ENCODE measurements around the gene INTS11.
A peak's percentile ranks its signal among the peaks of the same experiment; 100 is the strongest.

DNA sequence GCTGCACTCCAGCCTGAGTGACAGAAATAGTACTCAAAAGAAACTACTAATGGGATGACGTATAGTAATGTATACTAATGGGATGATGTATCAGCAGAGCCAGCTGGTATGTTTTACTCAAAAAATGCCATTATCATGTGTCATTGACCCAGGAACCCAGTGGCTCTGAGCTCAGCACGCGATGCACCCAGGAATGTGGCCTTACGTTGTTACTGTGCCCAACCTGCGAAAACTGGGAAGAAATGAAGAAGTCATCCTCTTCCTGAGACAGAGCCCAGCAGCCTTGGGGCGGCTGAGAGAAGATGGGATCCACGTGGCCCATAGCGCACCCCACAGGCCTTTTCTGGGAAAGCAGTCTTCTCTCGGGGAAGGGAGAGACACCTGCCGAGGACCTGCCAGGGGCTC, 59.6 kb downstream of the INTS11 start:
- TF ChIP-seq EZH2 (IDR thresholded peaks at IDR 0.05; ENCODE audit: low read depth, low read length, severe bottlenecking) (no peak), TEAD4 (IDR thresholded peaks at IDR 0.05; ENCODE audit: low read depth, low read length) (no peak), RAD21 (IDR thresholded peaks at IDR 0.05 in 1 of 2, conservative IDR thresholded peaks at IDR 0.05 in 1 of 2; ENCODE audit: low read depth in 2 of 2, low read length in 2 of 2) (peak; percentile 70 to 72)
- TF ChIP-seq, protein P1, sequence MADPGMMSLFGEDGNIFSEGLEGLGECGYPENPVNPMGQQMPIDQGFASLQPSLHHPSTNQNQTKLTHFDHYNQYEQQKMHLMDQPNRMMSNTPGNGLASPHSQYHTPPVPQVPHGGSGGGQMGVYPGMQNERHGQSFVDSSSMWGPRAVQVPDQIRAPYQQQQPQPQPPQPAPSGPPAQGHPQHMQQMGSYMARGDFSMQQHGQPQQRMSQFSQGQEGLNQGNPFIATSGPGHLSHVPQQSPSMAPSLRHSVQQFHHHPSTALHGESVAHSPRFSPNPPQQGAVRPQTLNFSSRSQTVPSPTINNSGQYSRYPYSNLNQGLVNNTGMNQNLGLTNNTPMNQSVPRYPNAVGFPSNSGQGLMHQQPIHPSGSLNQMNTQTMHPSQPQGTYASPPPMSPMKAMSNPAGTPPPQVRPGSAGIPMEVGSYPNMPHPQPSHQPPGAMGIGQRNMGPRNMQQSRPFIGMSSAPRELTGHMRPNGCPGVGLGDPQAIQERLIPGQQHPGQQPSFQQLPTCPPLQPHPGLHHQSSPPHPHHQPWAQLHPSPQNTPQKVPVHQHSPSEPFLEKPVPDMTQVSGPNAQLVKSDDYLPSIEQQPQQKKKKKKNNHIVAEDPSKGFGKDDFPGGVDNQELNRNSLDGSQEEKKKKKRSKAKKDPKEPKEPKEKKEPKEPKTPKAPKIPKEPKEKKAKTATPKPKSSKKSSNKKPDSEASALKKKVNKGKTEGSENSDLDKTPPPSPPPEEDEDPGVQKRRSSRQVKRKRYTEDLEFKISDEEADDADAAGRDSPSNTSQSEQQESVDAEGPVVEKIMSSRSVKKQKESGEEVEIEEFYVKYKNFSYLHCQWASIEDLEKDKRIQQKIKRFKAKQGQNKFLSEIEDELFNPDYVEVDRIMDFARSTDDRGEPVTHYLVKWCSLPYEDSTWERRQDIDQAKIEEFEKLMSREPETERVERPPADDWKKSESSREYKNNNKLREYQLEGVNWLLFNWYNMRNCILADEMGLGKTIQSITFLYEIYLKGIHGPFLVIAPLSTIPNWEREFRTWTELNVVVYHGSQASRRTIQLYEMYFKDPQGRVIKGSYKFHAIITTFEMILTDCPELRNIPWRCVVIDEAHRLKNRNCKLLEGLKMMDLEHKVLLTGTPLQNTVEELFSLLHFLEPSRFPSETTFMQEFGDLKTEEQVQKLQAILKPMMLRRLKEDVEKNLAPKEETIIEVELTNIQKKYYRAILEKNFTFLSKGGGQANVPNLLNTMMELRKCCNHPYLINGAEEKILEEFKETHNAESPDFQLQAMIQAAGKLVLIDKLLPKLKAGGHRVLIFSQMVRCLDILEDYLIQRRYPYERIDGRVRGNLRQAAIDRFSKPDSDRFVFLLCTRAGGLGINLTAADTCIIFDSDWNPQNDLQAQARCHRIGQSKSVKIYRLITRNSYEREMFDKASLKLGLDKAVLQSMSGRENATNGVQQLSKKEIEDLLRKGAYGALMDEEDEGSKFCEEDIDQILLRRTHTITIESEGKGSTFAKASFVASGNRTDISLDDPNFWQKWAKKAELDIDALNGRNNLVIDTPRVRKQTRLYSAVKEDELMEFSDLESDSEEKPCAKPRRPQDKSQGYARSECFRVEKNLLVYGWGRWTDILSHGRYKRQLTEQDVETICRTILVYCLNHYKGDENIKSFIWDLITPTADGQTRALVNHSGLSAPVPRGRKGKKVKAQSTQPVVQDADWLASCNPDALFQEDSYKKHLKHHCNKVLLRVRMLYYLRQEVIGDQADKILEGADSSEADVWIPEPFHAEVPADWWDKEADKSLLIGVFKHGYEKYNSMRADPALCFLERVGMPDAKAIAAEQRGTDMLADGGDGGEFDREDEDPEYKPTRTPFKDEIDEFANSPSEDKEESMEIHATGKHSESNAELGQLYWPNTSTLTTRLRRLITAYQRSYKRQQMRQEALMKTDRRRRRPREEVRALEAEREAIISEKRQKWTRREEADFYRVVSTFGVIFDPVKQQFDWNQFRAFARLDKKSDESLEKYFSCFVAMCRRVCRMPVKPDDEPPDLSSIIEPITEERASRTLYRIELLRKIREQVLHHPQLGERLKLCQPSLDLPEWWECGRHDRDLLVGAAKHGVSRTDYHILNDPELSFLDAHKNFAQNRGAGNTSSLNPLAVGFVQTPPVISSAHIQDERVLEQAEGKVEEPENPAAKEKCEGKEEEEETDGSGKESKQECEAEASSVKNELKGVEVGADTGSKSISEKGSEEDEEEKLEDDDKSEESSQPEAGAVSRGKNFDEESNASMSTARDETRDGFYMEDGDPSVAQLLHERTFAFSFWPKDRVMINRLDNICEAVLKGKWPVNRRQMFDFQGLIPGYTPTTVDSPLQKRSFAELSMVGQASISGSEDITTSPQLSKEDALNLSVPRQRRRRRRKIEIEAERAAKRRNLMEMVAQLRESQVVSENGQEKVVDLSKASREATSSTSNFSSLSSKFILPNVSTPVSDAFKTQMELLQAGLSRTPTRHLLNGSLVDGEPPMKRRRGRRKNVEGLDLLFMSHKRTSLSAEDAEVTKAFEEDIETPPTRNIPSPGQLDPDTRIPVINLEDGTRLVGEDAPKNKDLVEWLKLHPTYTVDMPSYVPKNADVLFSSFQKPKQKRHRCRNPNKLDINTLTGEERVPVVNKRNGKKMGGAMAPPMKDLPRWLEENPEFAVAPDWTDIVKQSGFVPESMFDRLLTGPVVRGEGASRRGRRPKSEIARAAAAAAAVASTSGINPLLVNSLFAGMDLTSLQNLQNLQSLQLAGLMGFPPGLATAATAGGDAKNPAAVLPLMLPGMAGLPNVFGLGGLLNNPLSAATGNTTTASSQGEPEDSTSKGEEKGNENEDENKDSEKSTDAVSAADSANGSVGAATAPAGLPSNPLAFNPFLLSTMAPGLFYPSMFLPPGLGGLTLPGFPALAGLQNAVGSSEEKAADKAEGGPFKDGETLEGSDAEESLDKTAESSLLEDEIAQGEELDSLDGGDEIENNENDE (IDR thresholded peaks at IDR 0.05; ENCODE audit: insufficient replicate concordance, low read length), result no peak
- TF ChIP-seq, protein P2, sequence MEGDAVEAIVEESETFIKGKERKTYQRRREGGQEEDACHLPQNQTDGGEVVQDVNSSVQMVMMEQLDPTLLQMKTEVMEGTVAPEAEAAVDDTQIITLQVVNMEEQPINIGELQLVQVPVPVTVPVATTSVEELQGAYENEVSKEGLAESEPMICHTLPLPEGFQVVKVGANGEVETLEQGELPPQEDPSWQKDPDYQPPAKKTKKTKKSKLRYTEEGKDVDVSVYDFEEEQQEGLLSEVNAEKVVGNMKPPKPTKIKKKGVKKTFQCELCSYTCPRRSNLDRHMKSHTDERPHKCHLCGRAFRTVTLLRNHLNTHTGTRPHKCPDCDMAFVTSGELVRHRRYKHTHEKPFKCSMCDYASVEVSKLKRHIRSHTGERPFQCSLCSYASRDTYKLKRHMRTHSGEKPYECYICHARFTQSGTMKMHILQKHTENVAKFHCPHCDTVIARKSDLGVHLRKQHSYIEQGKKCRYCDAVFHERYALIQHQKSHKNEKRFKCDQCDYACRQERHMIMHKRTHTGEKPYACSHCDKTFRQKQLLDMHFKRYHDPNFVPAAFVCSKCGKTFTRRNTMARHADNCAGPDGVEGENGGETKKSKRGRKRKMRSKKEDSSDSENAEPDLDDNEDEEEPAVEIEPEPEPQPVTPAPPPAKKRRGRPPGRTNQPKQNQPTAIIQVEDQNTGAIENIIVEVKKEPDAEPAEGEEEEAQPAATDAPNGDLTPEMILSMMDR (IDR thresholded peaks at IDR 0.05; ENCODE audit: control extremely low read depth in 1 of 3, insufficient read depth in 1 of 3, low read depth in 1 of 3, low read length in 3 of 3), result peak; percentile 68 to 85 (median 69)

Data from H1 (cell line).